GM21367 (cell line): ENCODE data around the gene UBR4.

Experiments
- ATAC-seq: cut with Tn5 transposase; IDR thresholded peaks from one replicate; pipeline ENCODE4 v1.9.1; 2021; ENCODE audit not compliant: unreplicated experiment

The UBR4 gene

GRCh38 chr1:19096990-19097389 lies 113.1 kb downstream of the UBR4 start:
- ATAC-seq = no peak

GRCh38 chr1:19096036-19096833 lies 113.8 kb downstream of the UBR4 start:
- no peak for ATAC-seq

GRCh38 chr1:19091196-19091953 lies 118.7 kb downstream of the UBR4 start:
- no peak for ATAC-seq

GRCh38 chr1:19089524-19089923 lies 120.5 kb downstream of the UBR4 start:
- no peak for ATAC-seq

- ATAC-seq = no peak
These were observed 121.2 kb downstream of the UBR4 start for GRCh38 chr1:19088717-19089442.

- ATAC-seq = no peak
These were observed 122.1 kb downstream of the UBR4 start for GRCh38 chr1:19087737-19088594.

- ATAC-seq = no peak
These were observed 122.9 kb downstream of the UBR4 start for GRCh38 chr1:19087017-19087736.

- ATAC-seq = no peak
These were observed 123.7 kb downstream of the UBR4 start for GRCh38 chr1:19086176-19086875.

- ATAC-seq = no peak
These were observed 125.8 kb downstream of the UBR4 start for GRCh38 chr1:19084206-19084738.

GRCh38 chr1:19083081-19083480 lies 127.0 kb downstream of the UBR4 start:
- ATAC-seq = no peak

GRCh38 chr1:19081218-19081893 lies 128.7 kb downstream of the UBR4 start:
- ATAC-seq = no peak

- no peak for ATAC-seq
These were observed 129.3 kb downstream of the UBR4 start for GRCh38 chr1:19080721-19081120.

- no peak for ATAC-seq
These were observed 130.3 kb downstream of the UBR4 start for GRCh38 chr1:19079541-19080472.

- ATAC-seq = no peak
These were observed 131.5 kb downstream of the UBR4 start for GRCh38 chr1:19078536-19078935.

GRCh38 chr1:19076841-19077616 lies 133.0 kb downstream of the UBR4 start:
- ATAC-seq = no peak

- ATAC-seq = no peak
These were observed 135.0 kb downstream of the UBR4 start for GRCh38 chr1:19074902-19075721.
